ENCODE measurements around the gene CRTAC1.

CRTAC1 gene

GRCh38 chr10:98030093-98030821 lies at the start of gene CRTAC1:
Gene CRTAC1, minus strand, starts transcription at chr10:98030621. Its CDS starts 149 bp downstream, at chr10:98030472.
- DNase-seq (ENCODE audit: low read depth in 2 of 2), result no peak

- DNase-seq (ENCODE audit: low read depth in 2 of 2), result no peak
These were observed 48.4 kb upstream of the CRTAC1 start for GRCh38 chr10:98078774-98079173.

- no peak for DNase-seq (ENCODE audit: low read depth in 2 of 2)
These were observed 46.8 kb upstream of the CRTAC1 start for GRCh38 chr10:98077223-98077622.

- DNase-seq (ENCODE audit: low read depth in 2 of 2), result no peak
These were observed 45.7 kb upstream of the CRTAC1 start for GRCh38 chr10:98076086-98076485.

GRCh38 chr10:98074315-98074911 lies 44.0 kb upstream of the CRTAC1 start:
- DNase-seq (ENCODE audit: low read depth in 2 of 2), result no peak

- DNase-seq (ENCODE audit: low read depth in 2 of 2), result no peak
These were observed 36.7 kb upstream of the CRTAC1 start for GRCh38 chr10:98067165-98067564.

GRCh38 chr10:98063740-98064027 lies 33.3 kb upstream of the CRTAC1 start:
- no peak for DNase-seq (ENCODE audit: low read depth in 2 of 2)

- no peak for DNase-seq (ENCODE audit: low read depth in 2 of 2)
These were observed 32.0 kb upstream of the CRTAC1 start for GRCh38 chr10:98062424-98062823.

GRCh38 chr10:98060079-98060478 lies 29.7 kb upstream of the CRTAC1 start:
- DNase-seq (ENCODE audit: low read depth in 2 of 2), result no peak

GRCh38 chr10:98058295-98058694 lies 27.9 kb upstream of the CRTAC1 start:
- DNase-seq (ENCODE audit: low read depth in 2 of 2), result no peak

GRCh38 chr10:98055841-98056516 lies 25.6 kb upstream of the CRTAC1 start:
- DNase-seq (ENCODE audit: low read depth in 2 of 2), result no peak

GRCh38 chr10:98047009-98047741 lies 16.8 kb upstream of the CRTAC1 start:
- DNase-seq (ENCODE audit: low read depth in 2 of 2), result no peak

- no peak for DNase-seq (ENCODE audit: low read depth in 2 of 2)
These were observed 15.5 kb upstream of the CRTAC1 start for GRCh38 chr10:98045785-98046389.

GRCh38 chr10:98041352-98042043 lies 11.1 kb upstream of the CRTAC1 start:
- no peak for DNase-seq (ENCODE audit: low read depth in 2 of 2)

- no peak for DNase-seq (ENCODE audit: low read depth in 2 of 2)
These were observed 9.4 kb upstream of the CRTAC1 start for GRCh38 chr10:98039690-98040381.

GRCh38 chr10:98038288-98038687 lies 7.9 kb upstream of the CRTAC1 start:
- DNase-seq (ENCODE audit: low read depth in 2 of 2), result no peak

GRCh38 chr10:98035599-98035998 lies 5.2 kb upstream of the CRTAC1 start:
- no peak for DNase-seq (ENCODE audit: low read depth in 2 of 2)

GRCh38 chr10:98033515-98033914 lies 3.1 kb upstream of the CRTAC1 start:
- no peak for DNase-seq (ENCODE audit: low read depth in 2 of 2)

- no peak for DNase-seq (ENCODE audit: low read depth in 2 of 2)
These were observed 1.0 kb upstream of the CRTAC1 start for GRCh38 chr10:98031440-98031839.

GRCh38 chr10:98030991-98031431 lies 590 bp upstream of the CRTAC1 start:
- DNase-seq (ENCODE audit: low read depth in 2 of 2), result no peak

All from fibroblast of skin of left biceps (primary cell).